HUES48 (cell line): Measurements from ENCODE around the gene USH2A.

Experiments
- H3K27ac ChIP-seq: one replicate; pipeline ENCODE4 v1.7.0; 2013; ENCODE audit warnings: low read depth, low read length, inconsistent platforms
- H3K27me3 ChIP-seq: 2 replicates; pipeline ENCODE4 v1.6.1; 2013; ENCODE audit warnings: mild to moderate bottlenecking, low read length; ENCODE audit not compliant: control insufficient read depth, insufficient read depth
- H3K36me3 ChIP-seq: 2 replicates; pipeline ENCODE4 v1.6.1; 2013; ENCODE audit warnings: low read length; ENCODE audit not compliant: control insufficient read depth, insufficient read depth
- H3K4me1 ChIP-seq: 2 replicates; pipeline ENCODE4 v1.6.1; 2013; ENCODE audit warnings: mild to moderate bottlenecking, low read length; ENCODE audit not compliant: control insufficient read depth, insufficient read depth
- H3K4me3 ChIP-seq: 2 replicates; pipeline ENCODE4 v1.5.1; 2013; ENCODE audit warnings: mild to moderate bottlenecking, low read depth, low read length
- H3K9ac ChIP-seq: 2 replicates; pipeline ENCODE4 v1.6.1; 2013; ENCODE audit warnings: mild to moderate bottlenecking, low read depth, low read length, moderate library complexity
- H3K9me3 ChIP-seq: 2 replicates; pipeline ENCODE4 v1.6.1; 2013; ENCODE audit warnings: low read length; ENCODE audit not compliant: control insufficient read depth, insufficient read depth

Gene USH2A

DNA sequence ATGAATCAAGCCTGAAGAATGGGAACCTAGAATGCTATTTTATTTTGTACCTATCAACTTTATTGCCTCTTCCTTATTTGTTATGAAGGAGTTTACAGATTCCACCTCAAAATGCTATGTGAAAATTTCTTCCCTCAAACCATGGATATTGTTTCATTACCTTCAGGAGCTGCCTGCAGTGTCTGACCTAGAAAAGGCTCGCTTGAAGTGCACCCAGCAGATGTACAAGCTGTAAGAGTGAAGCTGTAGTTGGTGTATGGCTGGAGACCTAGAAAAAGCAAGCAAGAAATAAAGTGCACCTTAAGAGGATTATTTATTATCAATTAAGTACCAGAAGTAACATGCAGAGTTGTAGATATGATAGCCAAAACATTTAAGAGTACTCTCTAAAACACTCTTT, 656.7 kb downstream of the USH2A start:
- no peak overlapping the region for H3K9ac ChIP-seq
- no peaks in the 10 kb centered on the region for H3K27me3 ChIP-seq
- peaks cover 30% of the 10 kb centered on the region for H3K4me1 ChIP-seq
- H3K4me3 ChIP-seq, result no peak overlapping the region
- H3K9me3 ChIP-seq, result no peaks in the 10 kb centered on the region
- no peaks in the 10 kb centered on the region for H3K36me3 ChIP-seq
- H3K27ac ChIP-seq, result no peak overlapping the region

DNA sequence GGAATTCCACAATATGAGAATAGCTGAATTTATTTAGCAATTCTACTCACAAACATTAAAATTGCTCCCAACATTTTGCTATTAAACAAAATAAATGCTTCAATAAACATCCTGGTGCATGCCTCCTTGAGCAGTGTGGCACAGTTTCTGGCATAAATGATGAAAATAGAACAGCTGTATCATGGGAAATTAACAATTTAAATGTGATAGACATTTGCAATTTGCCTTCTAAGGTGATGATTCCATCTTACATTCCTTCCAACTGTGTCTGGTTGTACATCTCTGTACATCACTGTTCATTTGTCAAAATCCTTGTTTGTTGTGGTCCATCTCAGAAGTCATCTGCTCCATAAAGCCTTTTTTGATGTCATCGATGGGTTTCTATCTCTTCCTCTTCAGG, 657.4 kb downstream of the USH2A start:
- H3K9me3 ChIP-seq, result no peaks in the 10 kb centered on the region
- H3K27me3 ChIP-seq, result no peaks in the 10 kb centered on the region
- H3K36me3 ChIP-seq, result no peaks in the 10 kb centered on the region
- no peak overlapping the region for H3K4me3 ChIP-seq
- H3K27ac ChIP-seq, result no peak overlapping the region
- H3K9ac ChIP-seq, result no peak overlapping the region
- peaks cover 30% of the 10 kb centered on the region for H3K4me1 ChIP-seq

DNA sequence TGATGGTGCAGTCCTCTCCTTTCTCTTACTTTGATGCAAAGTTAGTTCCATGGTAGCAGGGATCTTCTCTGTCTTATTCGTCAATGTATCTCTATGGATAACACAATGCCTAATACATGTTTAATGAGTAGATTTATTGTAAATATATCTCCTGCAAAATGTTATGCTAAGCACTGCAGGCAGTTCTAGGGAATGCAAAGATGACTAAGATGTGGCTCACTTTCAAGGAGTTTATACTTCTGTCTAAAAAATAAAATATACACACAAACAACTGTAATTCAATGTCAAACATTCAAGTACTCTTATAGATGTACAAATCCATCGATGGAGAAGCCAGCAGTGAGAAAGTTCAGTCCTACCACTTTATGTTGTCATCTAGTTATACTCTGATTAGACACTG, 661.8 kb downstream of the USH2A start:
- H3K4me3 ChIP-seq, result no peak overlapping the region
- peaks cover 1% of the 10 kb centered on the region for H3K4me1 ChIP-seq
- H3K27me3 ChIP-seq, result no peaks in the 10 kb centered on the region
- H3K36me3 ChIP-seq, result no peaks in the 10 kb centered on the region
- no peak overlapping the region for H3K9ac ChIP-seq
- no peak overlapping the region for H3K27ac ChIP-seq
- no peaks in the 10 kb centered on the region for H3K9me3 ChIP-seq

DNA sequence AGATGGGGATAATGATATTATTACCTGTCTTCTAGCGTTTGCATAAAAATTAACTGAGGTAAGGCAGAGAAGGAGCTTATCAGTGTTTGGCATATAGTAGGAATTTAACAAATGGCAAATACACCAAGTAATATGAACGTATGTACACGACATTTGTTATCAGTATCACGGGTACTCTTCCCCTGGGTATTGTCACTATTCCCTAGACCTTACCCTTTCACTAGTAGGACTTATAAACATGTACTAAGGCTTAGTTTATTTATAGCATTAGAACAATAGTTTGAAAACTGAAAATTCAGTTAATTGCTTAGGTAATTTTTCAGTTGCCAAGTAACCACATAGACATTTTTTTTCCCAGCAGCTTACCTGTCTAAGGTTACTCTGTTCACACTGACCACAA, 669.1 kb downstream of the USH2A start:
- Histone ChIP-seq H3K36me3 (no peaks in the 10 kb centered on the region), H3K9ac (no peak overlapping the region), H3K4me3 (no peak overlapping the region), H3K27me3 (no peaks in the 10 kb centered on the region), H3K4me1 (no peaks in the 10 kb centered on the region), H3K27ac (no peak overlapping the region), H3K9me3 (no peaks in the 10 kb centered on the region)

DNA sequence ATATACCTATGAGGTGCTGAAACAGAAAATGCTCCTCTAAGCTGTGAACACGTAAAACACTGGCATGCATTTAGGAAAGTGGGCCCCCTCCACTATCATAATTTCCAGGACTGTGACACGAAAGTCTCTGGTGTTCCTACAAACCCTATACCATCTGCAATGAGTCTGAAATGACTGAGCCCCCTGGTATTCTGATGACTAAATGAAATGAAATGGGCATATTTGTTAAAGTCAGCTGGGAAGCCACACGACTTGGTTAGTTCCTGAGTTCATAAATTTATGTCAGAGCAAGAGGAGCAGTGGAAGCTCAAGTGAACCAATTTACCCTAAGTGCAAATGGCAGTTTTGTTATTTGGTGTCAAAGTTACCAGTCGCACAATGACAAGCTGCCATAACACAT, 673.8 kb downstream of the USH2A start:
- Histone ChIP-seq H3K9me3 (no peaks in the 10 kb centered on the region), H3K27me3 (no peaks in the 10 kb centered on the region), H3K36me3 (no peaks in the 10 kb centered on the region), H3K27ac (no peak overlapping the region), H3K4me3 (no peak overlapping the region), H3K9ac (no peak overlapping the region), H3K4me1 (no peaks in the 10 kb centered on the region)

DNA sequence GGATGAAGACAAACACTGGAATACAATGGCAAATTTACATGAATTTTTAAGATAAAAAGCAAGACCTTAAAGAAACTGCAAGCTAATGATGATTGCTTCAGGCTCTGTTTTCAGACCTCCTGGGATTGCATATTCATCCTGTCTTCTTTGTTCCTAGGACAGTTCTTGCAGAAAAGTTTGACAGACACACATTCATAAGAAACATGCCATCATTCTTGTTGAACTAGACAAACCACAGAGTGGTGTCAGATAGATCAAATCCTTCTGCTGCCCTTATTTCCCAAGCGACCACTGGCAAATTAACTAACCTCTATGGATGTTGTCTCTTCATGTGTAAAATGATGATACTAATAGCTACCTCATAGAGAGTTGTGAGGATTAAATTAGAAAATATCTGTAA, 674.8 kb downstream of the USH2A start:
- Histone ChIP-seq H3K9me3 (no peaks in the 10 kb centered on the region), H3K27ac (no peak overlapping the region), H3K9ac (no peak overlapping the region), H3K4me3 (no peak overlapping the region), H3K36me3 (no peaks in the 10 kb centered on the region), H3K27me3 (no peaks in the 10 kb centered on the region), H3K4me1 (no peaks in the 10 kb centered on the region)

DNA sequence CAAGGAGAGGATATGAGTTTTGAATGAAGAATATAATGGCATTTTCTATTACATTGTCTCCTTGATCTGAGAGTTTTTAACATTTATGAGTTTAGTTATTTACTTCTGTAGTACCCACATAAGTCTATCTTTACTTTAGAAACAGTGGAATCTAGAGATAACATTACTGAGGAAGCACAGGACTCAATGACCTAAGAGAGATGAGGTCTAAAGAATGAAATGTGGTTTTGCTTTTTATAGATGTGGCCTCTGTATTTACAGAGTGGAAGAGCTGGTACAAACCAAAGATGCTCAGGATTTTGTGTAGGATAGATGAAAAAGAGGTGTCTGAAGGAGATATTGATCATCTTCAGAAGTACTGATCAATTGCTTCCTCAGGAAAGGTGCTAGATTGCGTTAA, 678.8 kb downstream of the USH2A start:
- Histone ChIP-seq H3K36me3 (no peaks in the 10 kb centered on the region), H3K4me3 (no peak overlapping the region), H3K4me1 (no peaks in the 10 kb centered on the region), H3K27me3 (no peaks in the 10 kb centered on the region), H3K9ac (no peak overlapping the region), H3K27ac (no peak overlapping the region), H3K9me3 (no peaks in the 10 kb centered on the region)

DNA sequence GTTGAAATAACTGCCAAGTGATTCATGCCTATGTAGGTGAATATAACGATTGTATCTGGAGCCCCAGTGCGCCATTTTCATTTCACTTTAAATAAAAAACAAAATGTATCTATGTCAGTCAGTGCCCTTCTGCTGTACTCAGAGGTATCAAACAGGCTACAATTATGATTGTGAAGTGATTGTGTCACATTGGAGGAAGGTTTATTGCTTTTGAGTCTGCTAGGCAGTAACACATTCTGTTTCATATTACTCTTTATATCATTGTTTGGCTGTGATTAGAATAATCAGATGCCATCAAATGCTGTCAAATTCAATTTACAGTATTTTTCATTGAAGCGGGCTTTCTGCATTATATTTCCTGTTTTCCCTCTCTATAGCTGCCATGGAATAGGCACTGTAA, 684.2 kb downstream of the USH2A start:
- no peaks in the 10 kb centered on the region for H3K27me3 ChIP-seq
- H3K9ac ChIP-seq, result no peak overlapping the region
- H3K4me1 ChIP-seq, result no peaks in the 10 kb centered on the region
- H3K36me3 ChIP-seq, result no peaks in the 10 kb centered on the region
- peaks cover under 1% of the 10 kb centered on the region; the same call in 1 of the 2 replicates for H3K9me3 ChIP-seq
- H3K4me3 ChIP-seq, result no peak overlapping the region
- no peak overlapping the region for H3K27ac ChIP-seq

DNA sequence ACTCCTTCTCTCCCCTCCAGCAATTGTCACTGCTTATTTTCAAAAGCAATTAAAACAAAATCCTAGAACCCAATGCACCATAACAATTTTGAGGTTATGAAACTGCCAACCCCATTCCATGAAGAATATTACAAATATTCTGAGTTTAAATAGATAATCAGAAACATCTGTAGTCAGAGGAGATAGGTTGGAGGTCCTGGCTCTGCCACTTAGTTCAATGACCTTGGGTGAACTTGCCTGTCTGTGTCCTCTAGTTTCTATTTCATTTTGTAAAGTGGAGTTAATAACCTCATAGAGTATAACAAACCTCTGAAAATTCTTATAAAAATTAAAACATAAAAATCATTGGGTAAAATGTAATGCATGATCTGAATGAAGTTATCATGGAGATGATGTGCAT, 691.5 kb downstream of the USH2A start:
- Histone ChIP-seq H3K9ac (no peak overlapping the region), H3K4me1 (no peaks in the 10 kb centered on the region), H3K27me3 (no peaks in the 10 kb centered on the region), H3K27ac (no peak overlapping the region), H3K36me3 (no peaks in the 10 kb centered on the region), H3K9me3 (peaks cover 6% of the 10 kb centered on the region; the same call in 1 of the 2 replicates), H3K4me3 (no peak overlapping the region)

DNA sequence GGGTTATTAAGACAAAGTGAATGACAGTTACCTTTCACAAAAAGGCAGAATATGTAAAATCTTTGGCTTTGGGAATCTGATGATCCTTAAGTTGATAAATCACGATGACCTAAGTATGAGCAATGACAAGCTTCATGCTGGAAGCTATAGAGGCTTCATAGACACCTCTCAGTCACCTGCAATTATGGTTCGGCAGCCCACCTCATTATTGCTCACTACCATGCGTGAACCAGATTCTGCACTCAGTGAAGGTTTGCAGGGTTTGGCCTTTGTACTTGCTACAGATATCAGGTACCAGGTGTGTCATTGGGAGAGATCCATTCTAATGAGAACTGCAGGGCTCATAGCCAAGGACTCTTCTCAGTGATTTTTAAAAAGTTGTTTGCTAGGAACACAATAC, 692.6 kb downstream of the USH2A start:
- no peak overlapping the region for H3K4me3 ChIP-seq
- no peaks in the 10 kb centered on the region for H3K27me3 ChIP-seq
- no peak overlapping the region for H3K27ac ChIP-seq
- peaks cover 6% of the 10 kb centered on the region; the same call in 1 of the 2 replicates for H3K9me3 ChIP-seq
- no peak overlapping the region for H3K9ac ChIP-seq
- H3K36me3 ChIP-seq, result no peaks in the 10 kb centered on the region
- H3K4me1 ChIP-seq, result no peaks in the 10 kb centered on the region

DNA sequence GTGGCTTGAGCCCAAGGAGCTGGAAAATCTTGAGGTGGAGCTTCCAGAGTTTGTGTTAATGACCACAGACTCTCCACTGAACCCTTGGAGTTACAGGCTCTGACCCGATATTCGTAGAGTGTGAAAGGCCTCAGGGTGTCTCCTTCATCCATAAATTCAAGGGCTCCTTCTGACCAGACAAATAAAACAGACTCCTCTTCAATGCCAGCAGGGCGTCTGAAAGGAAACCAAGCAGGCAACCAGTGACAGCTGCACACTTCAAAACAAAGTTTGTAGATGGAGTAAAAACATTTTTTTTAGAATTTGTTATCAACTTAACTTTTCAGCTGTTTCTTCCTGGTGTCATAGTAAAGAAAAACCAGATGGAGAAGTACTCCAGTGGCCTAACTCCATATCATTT, 695.1 kb downstream of the USH2A start:
- Histone ChIP-seq H3K4me3 (no peak overlapping the region), H3K9ac (no peak overlapping the region), H3K9me3 (no peaks in the 10 kb centered on the region), H3K27me3 (no peaks in the 10 kb centered on the region), H3K4me1 (no peaks in the 10 kb centered on the region), H3K27ac (no peak overlapping the region), H3K36me3 (no peaks in the 10 kb centered on the region)

DNA sequence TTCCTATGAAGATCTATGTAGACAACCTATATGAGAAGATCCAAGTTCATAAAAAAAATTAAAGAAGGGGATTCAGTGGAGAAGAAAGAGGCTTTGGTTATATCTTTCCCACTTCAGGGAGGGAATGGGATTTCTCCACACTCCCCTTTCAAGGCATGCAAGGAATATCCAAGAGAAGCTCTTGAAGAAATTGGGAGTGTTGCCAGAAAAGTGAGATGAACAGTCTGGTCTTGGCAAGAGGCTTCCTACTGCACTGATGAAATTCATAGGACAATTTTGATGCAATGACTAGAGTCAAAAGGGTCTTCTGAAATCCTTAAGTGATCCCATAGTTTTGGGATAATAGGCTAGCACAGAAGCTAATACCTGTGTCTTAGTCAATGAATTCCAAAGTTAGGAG, 703.1 kb downstream of the USH2A start:
- no peaks in the 10 kb centered on the region for H3K9me3 ChIP-seq
- no peaks in the 10 kb centered on the region for H3K36me3 ChIP-seq
- no peak overlapping the region for H3K4me3 ChIP-seq
- no peaks in the 10 kb centered on the region for H3K4me1 ChIP-seq
- no peaks in the 10 kb centered on the region for H3K27me3 ChIP-seq
- H3K27ac ChIP-seq, result no peak overlapping the region
- H3K9ac ChIP-seq, result no peak overlapping the region
